Upper lobe of left lung (tissue), 4 donors: ENCODE results near the gene ERG.

Experiments used
- CTCF ChIP-seq, 6 experiments: fragments of 450-650 bp in 4 of 6; fragments of 200-600 bp in 2 of 6; sonication (generic) in 2 of 6; IDR thresholded peaks; one replicate each; pipeline ENCODE4 v1.5.1; 2016 to 2019; ENCODE audit warnings: antibody characterized with exemption in 6 of 6
- POLR2A ChIP-seq, 4 donors: fragments of 450-650 bp; IDR thresholded peaks; one replicate each; pipeline ENCODE4 v1.5.1; 2016 to 2017; ENCODE audit warnings: antibody characterized with exemption in 4 of 4, mild to moderate bottlenecking in 2 of 4

DNA sequence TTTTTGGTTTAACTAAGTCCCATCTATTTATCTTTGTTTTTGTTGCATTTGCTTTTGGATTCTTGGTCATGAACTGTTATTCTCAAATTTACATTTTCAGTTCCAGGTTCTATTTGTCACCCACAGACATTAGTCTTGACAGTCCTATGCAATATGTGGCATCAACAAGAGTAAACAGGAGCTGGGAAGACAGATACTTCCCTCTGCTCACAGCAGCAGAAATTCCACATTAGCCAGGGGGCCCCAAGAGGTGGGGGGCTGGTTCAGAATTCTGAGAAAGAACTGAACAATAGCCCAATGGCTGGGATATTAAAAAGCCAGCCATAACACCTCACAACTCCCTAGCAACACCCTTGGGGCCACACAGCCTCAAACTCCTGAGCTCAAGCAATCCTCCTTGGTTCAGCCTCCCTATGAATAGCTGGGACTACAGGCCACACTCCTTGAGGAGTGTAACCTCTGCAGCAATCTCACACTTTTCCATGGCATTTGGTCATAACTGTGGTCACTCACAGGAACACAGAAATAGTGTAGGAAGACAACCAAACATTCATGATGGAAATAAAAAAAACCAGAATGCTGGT, 67.8 kb downstream of the ERG start:
- TF ChIP-seq POLR2A (IDR thresholded peaks at IDR 0.05) (no peak), CTCF (IDR thresholded peaks at IDR 0.05) (no peak)
